ENCODE data around the gene VPS26A. TPM values are rescaled to one million over a fixed set of nuclear protein-coding genes. Genes with fewer than 3 reads are reported as not detected.

Gene VPS26A
- total RNA-seq, 1 donor, result 41.3 TPM

DNA sequence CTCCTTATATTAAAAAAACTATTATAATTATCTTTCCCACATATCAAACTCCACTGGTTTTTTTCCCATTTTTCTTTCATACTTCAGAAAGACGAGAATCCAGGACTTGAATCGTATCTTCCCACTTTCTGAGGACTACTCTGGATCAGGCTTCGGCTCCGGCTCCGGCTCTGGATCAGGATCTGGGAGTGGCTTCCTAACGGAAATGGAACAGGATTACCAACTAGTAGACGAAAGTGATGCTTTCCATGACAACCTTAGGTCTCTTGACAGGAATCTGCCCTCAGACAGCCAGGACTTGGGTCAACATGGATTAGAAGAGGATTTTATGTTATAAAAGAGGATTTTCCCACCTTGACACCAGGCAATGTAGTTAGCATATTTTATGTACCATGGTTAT lies 20.2 kb upstream of the VPS26A start:
- TF ChIP-seq CTCF (IDR thresholded peaks at IDR 0.05; ENCODE audit: extremely low read depth, low read depth, low read length), result no peak
- Histone ChIP-seq H3K27ac (ENCODE audit: low read depth, low read length) (no peak overlapping the region), H4K20me1 (ENCODE audit: insufficient read depth, low read length) (peaks cover 23% of the 10 kb centered on the region), H3K9me3 (ENCODE audit: low read depth, low read length) (no peaks in the 10 kb centered on the region), H3K4me2 (ENCODE audit: insufficient read depth, low read length) (no peak overlapping the region), H3K4me1 (ENCODE audit: insufficient read depth, low read length) (peaks cover 16% of the 10 kb centered on the region), H3K79me2 (ENCODE audit: insufficient read depth, low read length) (peaks cover 52% of the 10 kb centered on the region), H3K36me3 (ENCODE audit: insufficient read depth, low read length) (peaks cover 53% of the 10 kb centered on the region), H2AFZ (ENCODE audit: low read length) (no peak overlapping the region), H3K4me3 (ENCODE audit: insufficient read depth, low read length) (no peak overlapping the region), H3K27me3 (ENCODE audit: insufficient read depth, low read length) (no peaks in the 10 kb centered on the region)
- DNase-seq (ENCODE audit: insufficient read length, low spot score, missing footprints), result peak; percentile 22

DNA sequence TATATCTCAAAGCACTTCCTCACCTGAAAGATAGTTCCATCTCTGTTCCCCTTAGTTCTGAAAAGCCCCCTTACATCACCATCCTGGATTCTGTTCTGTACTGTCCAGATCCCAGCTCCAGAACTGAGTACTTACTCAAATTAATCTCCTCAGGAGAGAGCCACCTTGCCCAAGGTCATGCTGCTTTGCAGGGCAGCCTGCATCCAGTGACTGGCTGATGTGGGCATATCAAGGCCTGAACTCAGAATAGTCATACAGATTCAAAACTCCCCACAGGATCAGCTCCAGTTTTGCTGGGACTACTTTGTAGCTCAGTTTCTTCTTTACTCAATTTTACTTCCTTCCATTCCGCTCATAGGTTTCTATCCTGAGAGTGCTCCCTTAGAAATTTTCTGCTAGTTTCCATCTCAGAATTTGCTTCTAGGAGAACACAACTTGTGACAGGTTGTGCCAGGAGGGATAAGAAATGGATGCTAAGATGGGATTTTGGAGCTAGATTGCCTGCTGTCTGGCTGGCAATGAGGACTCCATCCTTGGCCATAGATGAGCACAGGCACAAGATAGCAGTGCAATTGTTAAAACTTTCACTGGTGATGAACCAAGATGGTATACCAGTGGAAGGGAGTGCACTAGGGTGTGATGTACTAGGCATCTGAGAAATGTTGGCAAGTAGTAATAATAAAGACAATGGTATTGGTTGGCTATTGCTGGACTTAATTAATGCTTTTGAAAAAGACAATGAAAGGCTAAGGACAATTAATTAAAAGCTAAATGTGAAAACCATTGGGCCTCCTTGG lies 18.8 kb upstream of the VPS26A start:
- no peaks in the 10 kb centered on the region for H3K27me3 ChIP-seq (ENCODE audit: insufficient read depth, low read length)
- no peak overlapping the region for H3K4me2 ChIP-seq (ENCODE audit: insufficient read depth, low read length)
- peaks cover 16% of the 10 kb centered on the region for H3K4me1 ChIP-seq (ENCODE audit: insufficient read depth, low read length)
- no peak for TF ChIP-seq CTCF (IDR thresholded peaks at IDR 0.05; ENCODE audit: extremely low read depth, low read depth, low read length)
- H4K20me1 ChIP-seq (ENCODE audit: insufficient read depth, low read length), result peaks cover 23% of the 10 kb centered on the region
- peaks cover 39% of the 10 kb centered on the region for H3K79me2 ChIP-seq (ENCODE audit: insufficient read depth, low read length)
- no peak overlapping the region for H3K4me3 ChIP-seq (ENCODE audit: insufficient read depth, low read length)
- no peak overlapping the region for H2AFZ ChIP-seq (ENCODE audit: low read length)
- H3K9me3 ChIP-seq (ENCODE audit: low read depth, low read length), result no peaks in the 10 kb centered on the region
- DNase-seq (ENCODE audit: insufficient read length, low spot score, missing footprints), result no peak
- H3K36me3 ChIP-seq (ENCODE audit: insufficient read depth, low read length), result peaks cover 40% of the 10 kb centered on the region
- H3K27ac ChIP-seq (ENCODE audit: low read depth, low read length), result no peak overlapping the region

- H3K36me3 ChIP-seq (ENCODE audit: insufficient read depth, low read length), result peaks cover 31% of the 10 kb centered on the region
- H3K4me3 ChIP-seq (ENCODE audit: insufficient read depth, low read length), result no peak overlapping the region
- peaks cover 11% of the 10 kb centered on the region for H4K20me1 ChIP-seq (ENCODE audit: insufficient read depth, low read length)
- no peak overlapping the region for H2AFZ ChIP-seq (ENCODE audit: low read length)
- peaks cover 21% of the 10 kb centered on the region for H3K79me2 ChIP-seq (ENCODE audit: insufficient read depth, low read length)
- H3K27me3 ChIP-seq (ENCODE audit: insufficient read depth, low read length), result no peaks in the 10 kb centered on the region
- H3K27ac ChIP-seq (ENCODE audit: low read depth, low read length), result no peak overlapping the region
- peaks cover 3% of the 10 kb centered on the region for H3K4me1 ChIP-seq (ENCODE audit: insufficient read depth, low read length)
- DNase-seq (ENCODE audit: insufficient read length, low spot score, missing footprints), result no peak
- TF ChIP-seq CTCF (IDR thresholded peaks at IDR 0.05; ENCODE audit: extremely low read depth, low read depth, low read length), result no peak
- no peaks in the 10 kb centered on the region for H3K9me3 ChIP-seq (ENCODE audit: low read depth, low read length)
- H3K4me2 ChIP-seq (ENCODE audit: insufficient read depth, low read length), result no peak overlapping the region
Measured at GRCh38 chr10:69107176-69107490, 16.8 kb upstream of the VPS26A start.

- no peak for TF ChIP-seq CTCF (IDR thresholded peaks at IDR 0.05; ENCODE audit: extremely low read depth, low read depth, low read length)
- no peak for DNase-seq (ENCODE audit: insufficient read length, low spot score, missing footprints)
Measured at GRCh38 chr10:69107699-69108098, 16.3 kb upstream of the VPS26A start.

More at GRCh38 chr10:69107699-69108098, 16.3 kb upstream of the VPS26A start:
- H3K79me2 ChIP-seq (ENCODE audit: insufficient read depth, low read length), result peaks cover 16% of the 10 kb centered on the region
- H3K4me2 ChIP-seq (ENCODE audit: insufficient read depth, low read length), result no peak overlapping the region
- H3K36me3 ChIP-seq (ENCODE audit: insufficient read depth, low read length), result peaks cover 25% of the 10 kb centered on the region
- no peaks in the 10 kb centered on the region for H3K9me3 ChIP-seq (ENCODE audit: low read depth, low read length)
- no peak overlapping the region for H3K4me3 ChIP-seq (ENCODE audit: insufficient read depth, low read length)
- no peak overlapping the region for H2AFZ ChIP-seq (ENCODE audit: low read length)
- H3K27me3 ChIP-seq (ENCODE audit: insufficient read depth, low read length), result no peaks in the 10 kb centered on the region
- H3K27ac ChIP-seq (ENCODE audit: low read depth, low read length), result no peak overlapping the region
- H4K20me1 ChIP-seq (ENCODE audit: insufficient read depth, low read length), result peaks cover 6% of the 10 kb centered on the region
- no peaks in the 10 kb centered on the region for H3K4me1 ChIP-seq (ENCODE audit: insufficient read depth, low read length)
